Transverse colon (tissue), 4 donors: ENCODE measurements around the gene RNU4-1.

ENCODE experiments used
- CTCF ChIP-seq, 5 experiments: fragments of 200-600 bp in 3 of 5; fragments of 450-650 bp in 2 of 5; sonication (generic) in 3 of 5; IDR thresholded peaks; 1 replicate in 2 of 5; 2 replicates in 3 of 5; pipeline ENCODE4 v1.5.1; 2016 to 2017; ENCODE audit warnings: antibody characterized with exemption in 5 of 5, inconsistent platforms in 3 of 5, mild to moderate bottlenecking in 2 of 5, moderate library complexity in 1 of 5
- EP300 ChIP-seq: sonication (generic); formaldehyde crosslinking; IDR thresholded peaks from one replicate; pipeline ENCODE4 v1.6.1; 2017; ENCODE audit warnings: antibody characterized with exemption, low read depth
- POLR2A ChIP-seq: fragments of 450-650 bp; IDR thresholded peaks from one replicate; pipeline ENCODE4 v1.6.1; 2016; ENCODE audit warnings: antibody characterized with exemption, mild to moderate bottlenecking, moderate library complexity
- POLR2AphosphoS5 ChIP-seq, 3 donors: sonication (generic); formaldehyde crosslinking; IDR thresholded peaks; one replicate each; pipeline ENCODE4 v1.6.1; 2016; ENCODE audit warnings: antibody characterized with exemption in 3 of 3

- TF ChIP-seq CTCF (IDR thresholded peaks at IDR 0.05) (no peak), POLR2AphosphoS5 (IDR thresholded peaks at IDR 0.05) (no peak), POLR2A (no peak), EP300 (no peak)
Measured at GRCh38 chr12:120264904-120265472, 28.0 kb downstream of the RNU4-1 start.
